ENCODE measurements around the gene ARHGAP22.

ARHGAP22 gene

GRCh38 chr10:48495282-48496045 is 109.4 kb downstream of the ARHGAP22 start:
- no peak for DNase-seq

DNA sequence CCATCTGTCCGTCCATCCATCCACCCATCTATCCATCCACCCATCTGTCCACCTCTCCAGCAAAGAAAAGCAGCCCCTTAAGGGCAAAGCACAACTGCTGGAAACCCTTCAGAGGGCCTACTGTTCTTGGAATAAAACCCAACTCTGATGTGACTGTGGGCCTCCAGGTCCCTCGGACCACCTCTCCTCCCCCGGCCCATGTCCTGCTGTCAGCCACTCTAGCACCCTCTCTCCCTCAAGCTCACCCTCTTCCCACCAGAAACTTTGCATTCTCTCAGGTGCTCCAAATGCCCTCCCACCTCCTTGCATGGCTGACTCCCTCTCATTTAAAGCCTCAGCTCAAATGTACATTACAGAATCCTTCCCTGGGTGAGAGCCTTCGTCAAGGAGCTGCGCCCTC is 110.3 kb downstream of the ARHGAP22 start:
- DNase-seq, result no peak

- no peak for DNase-seq
Observed at GRCh38 chr10:48494073-48494472, 110.8 kb downstream of the ARHGAP22 start.

GRCh38 chr10:48493083-48493871 is 111.6 kb downstream of the ARHGAP22 start:
- DNase-seq, result no peak

DNA sequence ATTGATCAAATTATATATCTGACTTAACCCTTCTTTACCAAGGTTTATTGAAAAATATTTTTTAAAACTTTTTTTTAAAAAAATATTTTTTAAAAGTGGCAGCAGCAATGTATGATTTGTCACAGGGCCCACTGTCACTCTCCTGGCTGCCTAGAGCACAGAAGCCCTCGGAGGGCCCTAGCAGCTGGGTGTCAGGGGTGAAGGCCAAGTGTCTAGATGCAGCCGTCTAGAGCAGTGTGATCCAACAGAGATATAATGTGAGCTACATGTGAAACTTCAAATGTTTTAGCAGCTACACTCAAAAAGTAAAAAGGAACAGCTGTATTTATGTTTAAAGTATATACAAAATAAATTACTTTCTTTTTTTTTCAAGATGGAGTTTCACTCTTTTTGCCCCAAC is 112.7 kb downstream of the ARHGAP22 start:
- no peak for DNase-seq

DNA sequence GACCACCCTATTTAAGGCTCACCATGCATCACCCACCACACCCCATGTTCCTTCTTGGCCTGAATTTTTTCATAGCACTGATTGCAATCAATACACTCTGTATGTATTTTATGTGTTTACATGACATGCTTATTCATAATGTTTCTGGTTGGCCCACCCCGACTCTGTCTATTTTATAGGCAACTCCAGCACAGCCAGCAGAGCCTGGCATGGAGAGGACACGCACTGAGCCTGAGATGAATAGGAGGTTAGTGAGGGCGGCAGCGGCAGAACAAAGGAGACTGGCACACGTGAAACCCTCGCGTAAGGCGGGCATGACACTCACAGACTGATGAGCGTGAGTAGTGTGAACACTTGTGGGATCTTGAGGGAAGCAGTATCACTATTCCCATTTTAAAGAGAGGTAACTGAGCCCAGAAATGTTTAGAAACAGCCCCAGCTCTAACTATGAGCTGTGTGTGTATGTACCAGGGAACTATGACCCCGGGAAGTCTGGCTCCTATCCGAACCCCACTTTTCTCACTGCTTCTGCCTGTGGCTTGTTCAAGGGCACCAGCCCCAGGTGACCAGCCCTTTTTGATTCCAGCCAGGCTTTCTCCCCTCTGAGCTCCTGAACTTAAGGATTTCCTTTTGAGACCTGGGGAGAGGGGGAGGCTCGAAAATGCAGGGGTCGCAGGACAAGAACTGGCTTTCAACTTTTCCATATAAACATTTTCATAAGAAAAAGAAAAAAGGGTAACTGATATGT is 113.3 kb downstream of the ARHGAP22 start:
- no peak for DNase-seq

GRCh38 chr10:48490946-48491345 is 113.9 kb downstream of the ARHGAP22 start:
- DNase-seq, result no peak

- DNase-seq, result no peak
Observed at GRCh38 chr10:48490571-48490940, 114.3 kb downstream of the ARHGAP22 start.

DNA sequence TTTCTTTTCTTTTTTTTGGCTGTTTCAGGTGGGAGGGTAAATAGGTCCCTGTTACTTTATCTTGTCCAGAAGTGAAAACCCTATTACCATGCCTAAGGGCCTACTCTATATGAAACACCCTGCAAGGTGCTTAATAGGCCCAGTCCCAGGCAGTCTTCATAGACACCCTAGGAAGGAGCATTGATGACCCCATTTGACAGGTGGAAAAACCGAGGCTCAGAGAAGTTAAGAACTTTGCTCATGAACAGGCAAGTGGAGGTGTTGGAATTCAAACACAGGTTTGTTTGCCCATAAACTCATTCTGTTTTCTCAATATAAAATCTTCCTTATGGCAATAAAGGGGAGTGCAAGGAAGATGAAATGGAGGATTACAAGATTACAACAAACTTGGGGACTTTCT is 115.8 kb downstream of the ARHGAP22 start:
- DNase-seq, result no peak

- DNase-seq, result no peak
Observed at GRCh38 chr10:48487244-48487643, 117.6 kb downstream of the ARHGAP22 start.

DNA sequence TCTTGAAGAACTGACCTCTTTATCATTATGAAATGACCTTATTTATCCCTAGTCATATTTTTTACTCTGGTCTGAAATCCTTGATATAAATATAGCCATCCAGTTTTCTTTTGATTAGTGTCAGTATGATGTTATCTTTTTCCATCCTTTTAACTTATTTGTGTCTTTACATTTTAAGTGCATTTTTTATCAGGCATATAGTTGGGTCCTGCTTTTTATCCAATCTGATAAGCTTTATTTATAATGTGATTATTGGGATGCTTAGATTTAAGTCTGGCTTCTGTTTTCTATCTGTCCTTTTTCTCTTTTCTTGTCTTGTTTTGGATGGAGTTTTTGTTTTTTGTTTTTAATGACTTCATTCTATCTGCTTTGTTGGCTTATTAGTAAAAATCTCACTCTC is 119.2 kb downstream of the ARHGAP22 start:
- no peak for DNase-seq

DNA sequence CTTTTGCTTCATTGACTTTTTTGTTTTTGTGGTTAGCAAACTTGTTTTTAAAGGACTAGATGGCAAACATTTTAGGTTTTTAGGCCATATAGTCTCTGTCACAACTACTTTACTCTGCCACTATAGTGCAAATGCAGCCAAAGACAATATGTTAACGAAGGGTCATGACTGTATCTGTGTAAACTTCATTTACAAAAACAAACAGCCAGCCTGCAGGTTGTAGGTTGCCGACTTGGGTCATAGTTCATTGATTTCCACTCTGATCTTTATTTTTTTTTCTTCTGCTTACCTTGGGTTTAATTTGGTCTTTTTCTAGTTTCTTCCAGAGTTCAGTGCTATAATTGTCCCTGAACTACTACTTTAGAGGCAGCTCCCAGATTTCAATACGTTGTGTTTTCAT is 120.0 kb downstream of the ARHGAP22 start:
- no peak for DNase-seq

DNA sequence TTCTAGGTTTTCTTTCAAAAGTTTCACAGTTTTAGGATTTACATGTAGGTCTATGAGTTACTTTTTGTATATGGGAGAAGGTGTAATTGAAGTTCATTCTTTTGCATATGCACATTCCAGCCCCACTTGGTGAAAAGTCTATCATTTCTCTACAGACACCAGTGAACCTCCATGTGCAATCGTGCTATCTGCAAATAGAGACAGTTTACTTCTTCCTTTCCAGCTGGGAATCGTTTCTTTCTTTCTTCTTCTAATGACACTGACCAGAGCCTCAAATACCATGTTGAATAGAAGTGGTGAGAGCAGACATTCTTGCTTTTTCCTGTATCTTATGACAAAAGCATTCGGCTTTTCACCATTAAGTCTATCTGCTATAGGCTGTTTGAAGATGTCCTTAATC is 122.7 kb downstream of the ARHGAP22 start:
- DNase-seq, result no peak

DNA sequence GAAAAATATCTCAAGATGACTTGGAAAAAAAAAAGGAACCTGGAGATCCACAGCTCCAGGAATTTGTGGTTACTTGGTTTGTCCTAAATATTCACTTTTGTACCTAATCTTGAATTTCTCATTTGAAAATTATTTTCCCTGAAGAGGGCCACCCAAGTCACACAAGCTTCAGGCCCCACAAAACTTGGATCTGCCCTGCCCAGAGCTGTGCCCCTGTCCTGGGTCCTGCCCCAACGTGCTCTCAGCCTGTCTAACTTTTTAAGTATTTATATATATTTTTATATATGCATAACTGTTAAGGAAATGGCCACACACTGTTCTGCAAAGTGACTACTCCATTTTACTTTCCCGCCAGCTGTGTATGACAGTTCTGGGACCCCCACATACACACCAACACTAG is 123.5 kb downstream of the ARHGAP22 start:
- no peak for DNase-seq

- no peak for DNase-seq
Observed at GRCh38 chr10:48480397-48481374, 124.2 kb downstream of the ARHGAP22 start.

DNA sequence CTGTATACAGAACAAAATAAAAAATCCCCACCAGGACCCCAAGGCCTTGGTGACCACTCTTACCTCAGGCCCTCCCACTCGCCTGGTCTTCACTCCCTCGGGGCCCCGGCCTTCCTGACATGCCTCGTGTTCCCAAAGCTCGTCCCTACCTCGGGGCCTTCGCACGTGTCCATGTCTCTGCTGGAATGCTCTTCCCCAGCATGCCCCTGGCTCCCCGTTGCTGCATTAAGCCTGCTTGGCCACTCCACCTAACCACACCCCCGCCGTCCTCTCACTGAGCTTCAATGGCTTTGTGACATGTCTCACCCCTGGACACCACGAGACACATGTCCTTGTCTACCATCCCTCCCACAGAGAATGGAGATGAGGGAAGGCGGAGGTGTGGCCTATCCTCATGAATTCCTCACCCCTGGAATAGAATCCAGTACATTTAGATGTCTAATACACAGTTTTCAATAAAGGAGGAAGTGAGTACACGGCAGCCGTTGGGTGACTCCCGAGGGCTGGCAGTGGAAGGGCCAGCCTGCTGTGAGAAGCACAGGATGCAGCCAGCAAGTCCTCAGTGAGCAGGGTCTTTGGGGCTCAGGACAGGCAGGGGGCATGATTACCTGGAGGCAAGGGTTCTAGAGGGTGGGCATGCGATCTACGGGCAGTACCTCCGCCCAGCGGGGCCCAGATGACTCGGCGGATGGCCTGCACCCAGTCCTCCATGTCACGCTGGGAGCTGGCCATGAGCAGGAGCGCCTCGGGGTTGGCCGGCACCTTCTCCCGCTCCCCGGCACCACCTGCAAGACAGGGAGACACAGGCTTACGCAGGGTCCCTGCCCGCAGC is 125.7 kb downstream of the ARHGAP22 start:
- DNase-seq, result no peak

DNA sequence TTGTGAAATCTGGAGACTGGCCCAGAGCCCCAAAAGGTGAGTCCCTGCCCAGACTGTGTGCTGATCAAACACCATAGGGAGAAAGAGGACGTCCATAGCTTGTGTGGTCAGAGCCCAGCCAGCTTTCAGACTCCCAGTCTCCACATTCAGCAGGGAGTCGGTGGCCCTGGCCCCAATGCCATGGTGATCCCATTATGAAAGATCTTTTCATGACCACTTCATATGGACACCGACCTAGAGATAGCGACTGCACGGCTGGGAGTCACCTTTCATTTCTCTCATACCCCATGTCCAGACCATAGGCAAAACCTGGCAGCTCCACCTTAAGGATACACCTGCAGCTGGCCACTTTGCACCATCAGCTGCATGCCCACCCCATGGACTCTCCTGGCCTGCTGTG is 126.4 kb downstream of the ARHGAP22 start:
- DNase-seq, result no peak

DNA sequence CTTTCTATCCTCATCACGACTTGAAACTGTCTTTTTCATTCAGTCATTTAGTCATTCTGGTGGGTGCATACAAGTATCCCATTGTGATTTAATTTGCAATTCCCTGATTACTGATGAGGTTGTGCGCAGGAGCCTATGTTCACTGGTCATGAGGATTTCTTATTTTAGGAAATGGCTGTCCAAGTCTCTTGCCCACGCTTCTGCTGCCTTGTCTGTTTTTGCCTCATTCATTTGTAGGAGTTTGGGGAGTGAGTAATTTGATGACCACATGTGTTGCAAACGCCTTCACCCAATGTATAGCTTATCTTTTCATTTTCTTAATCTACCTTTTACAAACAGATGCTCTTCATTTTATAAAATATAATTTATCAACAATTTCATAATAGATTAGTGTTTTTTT is 127.3 kb downstream of the ARHGAP22 start:
- DNase-seq, result no peak

GRCh38 chr10:48477141-48477540 is 127.7 kb downstream of the ARHGAP22 start:
- DNase-seq, result no peak

DNA sequence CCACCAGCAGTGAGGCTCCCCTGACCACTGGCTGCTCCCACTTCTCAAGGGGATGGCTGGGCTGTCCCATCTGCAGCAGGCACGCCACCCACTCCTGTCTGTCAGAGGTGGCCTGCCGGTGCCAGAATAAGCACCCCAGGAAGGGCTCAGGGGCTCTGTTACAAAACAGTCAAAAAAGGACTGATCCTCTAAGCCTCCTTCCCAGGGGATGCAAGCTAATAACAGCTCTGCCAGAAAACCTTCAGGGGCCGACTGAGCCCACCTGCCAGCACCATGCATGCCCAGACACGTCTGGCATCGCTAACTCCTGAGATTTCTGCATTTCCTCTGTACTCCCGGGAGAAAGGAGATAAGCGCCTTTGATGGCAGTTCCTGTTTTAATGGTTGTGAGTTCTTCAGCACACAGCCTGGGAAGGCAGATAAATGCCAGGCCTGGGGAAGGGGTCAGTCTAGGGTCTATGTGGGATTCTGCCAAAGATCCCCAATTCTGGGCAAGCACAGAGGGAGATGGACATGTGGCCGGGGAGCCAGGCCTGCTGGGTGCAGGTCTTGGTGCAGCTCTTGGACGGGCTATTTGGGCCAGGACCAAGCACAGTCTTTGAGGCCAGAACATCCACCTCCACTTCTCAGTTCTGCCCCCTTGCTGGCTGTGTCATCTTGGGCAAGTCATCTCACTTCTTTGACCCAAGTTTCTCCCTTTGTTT is 128.4 kb downstream of the ARHGAP22 start:
- no peak for DNase-seq

DNA sequence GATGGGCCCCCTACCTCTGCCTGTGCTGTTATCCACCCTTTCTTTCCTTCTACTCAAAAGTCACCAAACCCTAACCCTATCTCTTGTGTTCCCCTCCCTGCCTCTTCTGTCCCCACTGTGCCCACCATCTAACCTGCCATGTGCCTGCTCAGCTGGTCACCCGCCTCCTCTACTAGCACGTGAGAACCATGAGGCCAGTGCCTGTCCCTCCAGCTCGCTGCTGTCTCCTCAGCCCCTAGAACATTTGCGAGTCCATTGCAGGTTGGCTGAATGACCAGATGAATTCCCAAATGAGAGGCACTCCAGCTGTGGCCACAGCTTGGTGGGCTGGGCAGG is 129.0 kb downstream of the ARHGAP22 start:
- no peak for DNase-seq
